IPS-NIHi11 (cell line): ENCODE results near the gene TAF7.
"Not testable (repeated sequence)": the region's sequence is repeated elsewhere in the genome, so short reads cannot be mapped to it uniquely, and the experiment has no call there.

ENCODE experiments used
- DNase-seq: peaks from one replicate; pipeline ENCODE4 v3.0.0; 2012; ENCODE audit warnings: mixed read lengths, low spot score

Gene TAF7

DNA sequence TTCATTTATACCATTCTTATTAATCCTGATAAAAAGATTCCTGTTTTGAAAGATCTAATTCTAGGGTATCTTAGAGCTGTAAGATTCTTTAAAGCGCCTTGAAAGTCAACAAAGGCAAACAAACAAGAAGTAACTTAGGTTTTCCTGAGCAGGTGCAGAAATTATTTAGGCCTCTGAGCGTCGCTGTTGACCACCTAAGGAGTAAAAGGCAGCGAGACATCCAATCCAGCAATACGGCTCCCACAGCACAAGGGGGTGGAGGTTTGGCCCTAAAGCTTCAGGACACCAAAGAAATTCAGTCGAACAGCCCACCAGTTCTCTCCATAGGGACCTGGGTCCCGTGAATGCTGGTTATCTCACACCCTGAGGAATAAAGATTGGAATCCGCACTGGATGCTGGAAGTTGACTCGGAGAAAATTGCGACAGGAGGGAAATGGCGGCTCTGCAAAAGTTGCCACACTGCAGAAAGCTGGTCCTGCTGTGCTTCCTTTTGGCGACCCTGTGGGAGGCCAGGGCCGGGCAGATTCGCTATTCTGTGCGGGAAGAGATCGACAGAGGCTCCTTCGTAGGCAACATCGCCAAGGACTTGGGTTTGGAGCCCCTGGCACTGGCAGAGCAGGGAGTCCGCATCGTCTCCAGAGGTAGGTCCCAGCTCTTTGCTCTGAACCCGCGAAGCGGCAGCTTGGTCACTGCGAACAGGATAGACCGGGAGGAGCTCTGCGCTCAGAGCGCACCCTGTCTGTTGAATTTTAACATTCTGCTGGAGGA, 18.1 kb upstream of the TAF7 start, which contains the start of gene PCDHGA2:
Gene PCDHGA2 (plus strand): TSS at position 223 of the 769 bp plus-strand sequence.
- peak; percentile 48 for DNase-seq

GRCh38 chr5:141332571-141332970, 12.0 kb upstream of the TAF7 start:
- DNase-seq, result not testable (repeated sequence)

DNA sequence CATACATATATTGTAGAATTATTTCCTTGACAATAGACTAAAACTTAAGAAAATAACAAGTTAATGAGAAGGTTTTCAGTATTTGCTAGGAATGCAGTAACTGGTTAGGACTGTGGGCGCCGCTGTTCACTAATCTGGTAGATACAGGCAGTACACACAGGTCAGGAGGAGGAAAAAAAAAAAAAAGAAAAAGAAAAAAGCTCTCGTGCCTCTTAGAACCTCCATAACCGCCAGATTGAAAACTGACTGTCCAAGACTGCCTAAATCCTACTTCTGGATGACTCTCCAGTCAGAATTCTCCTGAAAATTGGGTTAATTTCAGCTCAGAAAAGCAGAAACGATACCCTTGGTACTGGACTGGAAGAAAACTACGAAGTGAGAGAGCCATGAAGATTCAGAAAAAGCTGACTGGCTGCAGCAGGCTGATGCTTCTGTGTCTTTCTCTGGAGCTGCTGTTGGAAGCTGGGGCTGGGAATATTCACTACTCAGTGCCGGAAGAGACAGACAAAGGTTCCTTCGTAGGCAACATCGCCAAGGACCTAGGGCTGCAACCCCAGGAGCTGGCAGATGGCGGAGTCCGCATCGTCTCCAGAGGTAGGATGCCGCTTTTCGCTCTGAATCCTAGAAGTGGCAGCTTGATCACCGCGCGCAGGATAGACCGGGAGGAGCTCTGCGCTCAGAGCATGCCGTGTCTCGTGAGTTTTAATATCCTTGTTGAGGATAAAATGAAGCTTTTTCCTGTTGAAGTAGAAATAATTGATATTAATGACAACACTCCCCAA, 9.9 kb upstream of the TAF7 start, which contains the start of gene PCDHGA1:
Gene PCDHGA1 (plus strand): TSS at position 216 of the 782 bp plus-strand sequence.
- DNase-seq, result peak; percentile 37

- no peak for DNase-seq
These were observed 7.6 kb upstream of the TAF7 start for GRCh38 chr5:141328231-141328630.

- DNase-seq, result peak; percentile 63
These were observed 5.7 kb upstream of the TAF7 start for GRCh38 chr5:141326088-141326854.

DNA sequence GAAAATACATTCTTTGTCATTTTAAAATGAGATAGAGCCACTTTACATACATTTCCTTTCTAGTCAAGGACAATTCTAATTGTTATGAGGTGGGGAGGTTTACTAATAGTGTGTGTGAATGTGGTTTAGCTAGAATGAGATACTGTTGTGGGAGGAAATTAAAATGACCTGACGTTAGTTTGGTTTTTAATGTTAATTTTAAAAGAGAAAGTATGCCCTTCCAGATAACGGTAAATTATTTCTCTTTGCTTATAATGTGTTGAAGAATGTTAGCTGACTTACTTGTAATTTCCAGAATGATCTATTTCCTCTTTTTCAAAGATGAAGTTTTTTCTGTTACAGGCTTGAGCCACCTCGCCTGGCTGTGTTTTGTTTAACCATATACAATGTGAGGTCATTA, 1.7 kb upstream of the TAF7 start:
- DNase-seq, result no peak

GRCh38 chr5:141319699-141320098, 885 bp downstream of the TAF7 start:
- DNase-seq, result no peak

DNA sequence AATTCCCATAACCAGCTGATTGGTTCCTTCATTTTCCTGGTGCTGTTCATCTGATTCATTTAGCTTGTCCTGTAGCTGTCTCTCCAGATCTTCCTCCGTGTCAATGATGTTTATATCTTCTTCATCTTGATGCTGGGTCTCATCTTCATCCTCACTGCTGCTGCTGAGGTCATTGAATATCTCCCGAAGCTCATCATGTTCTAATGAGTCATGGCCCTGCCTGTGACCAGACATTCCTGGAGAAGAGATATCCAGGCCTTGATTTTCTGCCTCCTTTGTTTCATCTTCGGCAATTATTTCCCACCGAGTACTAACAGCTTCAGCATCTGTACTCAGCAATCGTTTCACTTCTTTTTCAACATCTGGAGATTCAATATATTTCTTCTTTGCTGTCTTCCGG, 1.4 kb downstream of the TAF7 start:
- DNase-seq, result no peak

GRCh38 chr5:141316963-141317362, 3.6 kb downstream of the TAF7 start:
- DNase-seq, result not testable (repeated sequence)

DNA sequence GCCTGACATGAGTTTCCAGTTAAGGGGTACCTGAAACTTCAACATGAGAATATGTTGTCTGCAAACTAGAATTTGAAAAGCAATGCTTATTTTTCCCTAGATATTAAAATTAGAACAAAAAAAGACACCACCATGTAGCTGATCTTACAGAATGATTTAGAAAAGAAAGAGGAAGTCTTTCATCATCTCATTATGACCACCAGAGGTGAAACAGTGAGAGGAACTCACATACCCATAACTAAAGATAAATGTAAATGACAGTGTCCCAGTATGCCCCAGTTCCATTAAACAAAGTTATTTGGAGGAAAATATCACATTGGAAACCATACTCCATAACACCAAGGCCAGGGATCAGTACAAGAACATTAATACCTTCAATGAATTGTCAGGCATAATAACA, 6.9 kb downstream of the TAF7 start:
- DNase-seq, result no peak

DNA sequence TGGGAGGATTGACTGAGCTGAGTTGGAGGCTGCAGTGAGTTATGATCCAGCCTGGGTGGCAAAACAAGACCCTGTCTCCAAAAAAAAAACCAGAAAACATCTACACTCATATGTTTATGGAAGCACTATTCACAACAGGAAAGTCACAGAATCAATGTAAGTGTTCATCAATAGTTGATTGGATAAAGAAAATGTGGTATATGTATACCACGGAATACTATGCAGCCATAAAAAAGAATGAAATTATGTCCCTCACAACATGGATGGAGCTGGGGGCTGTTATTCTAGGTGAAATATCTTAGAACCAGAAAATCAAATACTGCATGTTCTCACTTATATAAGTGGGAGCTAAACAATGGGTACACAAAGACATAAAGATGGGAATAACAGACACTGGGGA, 14.0 kb downstream of the TAF7 start:
- DNase-seq, result no peak

DNA sequence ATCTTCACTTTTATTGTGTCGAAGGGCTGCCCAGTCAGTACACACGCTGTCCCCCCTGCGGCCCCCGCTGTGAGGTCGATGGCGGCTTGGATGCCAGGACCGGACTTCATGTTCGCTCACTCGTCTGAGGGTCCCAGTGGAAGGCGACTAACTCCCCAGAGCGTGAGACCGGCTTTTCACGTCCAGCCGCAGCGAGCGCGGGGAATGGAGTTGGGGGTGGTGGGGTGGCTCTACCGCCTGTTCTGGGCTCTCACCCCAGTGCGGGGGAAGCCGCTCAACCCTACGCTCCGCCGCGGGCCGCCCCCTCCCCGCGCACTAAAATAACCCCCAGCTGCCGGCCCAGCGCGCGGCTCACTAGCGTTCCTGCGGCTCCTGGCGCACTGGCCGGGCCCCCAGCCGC, 16.8 kb downstream of the TAF7 start, which contains the start of gene SLC25A2:
Gene SLC25A2 (minus strand): TSS at position 294 of the 400 bp plus-strand sequence. CDS start 184 bp downstream, at position 110.
- no peak for DNase-seq

DNA sequence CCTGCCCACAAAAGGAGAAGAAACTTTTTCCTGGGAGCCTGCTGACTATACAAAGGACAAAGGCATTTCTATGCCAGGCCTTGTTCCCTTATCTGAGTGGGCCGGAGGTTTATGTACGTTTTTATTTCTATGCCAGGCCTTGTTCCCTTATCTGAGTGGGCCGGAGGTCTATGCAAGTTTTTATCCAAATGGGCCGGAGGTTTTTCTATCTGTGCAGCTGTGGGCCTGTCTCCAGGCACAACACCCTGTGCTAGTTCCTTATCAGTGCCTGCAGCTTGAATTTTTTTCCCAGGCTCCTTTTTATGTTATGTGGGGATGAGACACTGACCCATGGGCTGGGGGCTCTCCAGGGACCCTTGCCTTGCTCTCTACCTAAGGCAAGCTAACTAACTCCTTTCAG, 22.2 kb downstream of the TAF7 start:
- DNase-seq, result no peak

GRCh38 chr5:141272906-141273305, 47.7 kb downstream of the TAF7 start:
- DNase-seq, result peak; percentile 13

DNA sequence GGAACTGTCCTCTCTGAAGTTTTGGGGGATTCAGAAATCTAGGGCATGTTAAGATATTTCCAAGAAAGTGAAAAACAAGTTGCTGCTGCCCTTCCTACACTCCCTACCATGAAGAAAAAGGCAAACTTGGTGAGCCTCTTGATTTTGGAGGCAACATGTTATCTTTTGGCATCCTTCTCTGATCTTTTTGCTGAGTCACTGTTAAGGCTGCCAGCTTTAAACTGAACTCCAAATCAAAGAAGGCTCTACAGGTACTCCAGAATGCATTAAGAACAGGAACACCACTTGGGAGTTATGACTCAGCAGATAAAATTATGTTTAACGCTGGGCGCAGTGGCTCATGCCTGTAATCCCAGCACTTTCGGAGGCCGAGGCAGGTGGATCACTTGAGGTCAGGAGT, 51.4 kb downstream of the TAF7 start:
- DNase-seq, result no peak
